Left lung (tissue), 10 donors: Measurements from ENCODE around the gene ARSG. TPM values are rescaled to one million over a fixed set of nuclear protein-coding genes. Genes with fewer than 3 reads are reported as not detected.
A peak's percentile ranks its signal among the peaks of the same experiment; 100 is the strongest.

Experiments
- ATAC-seq: fragments of 200-7000 bp; cut with Tn5 transposase; one replicate; pipeline ENCODE4 v1.9.1; 2020; ENCODE audit warnings: moderate library complexity
- DNase-seq, 4 donors: peaks; one replicate each; pipeline ENCODE4 v3.0.0-alpha.2; 2013 to 2020
- H3K27ac ChIP-seq, 2 donors: fragments of 200-600 bp; sonication (generic) in 1 of 2; one replicate each; pipeline versions ENCODE4 v1.5.0 to v1.8.0; 2020 to 2021
- H3K27me3 ChIP-seq, 2 donors: fragments of 200-600 bp; sonication (generic) in 1 of 2; one replicate each; pipeline versions ENCODE4 v1.5.0 to v1.8.0; 2020 to 2021
- H3K36me3 ChIP-seq, 2 donors: fragments of 200-600 bp; sonication (generic) in 1 of 2; one replicate each; pipeline versions ENCODE4 v1.5.0 to v1.8.0; 2020 to 2021
- H3K4me1 ChIP-seq, 2 donors: fragments of 200-600 bp; one replicate each; pipeline ENCODE4 v1.8.0; 2021
- H3K4me3 ChIP-seq, 2 donors: fragments of 200-600 bp; sonication (generic) in 1 of 2; one replicate each; pipeline versions ENCODE4 v1.5.0 to v1.8.0; 2020 to 2021; ENCODE audit warnings: mild to moderate bottlenecking in 1 of 2
- H3K9me3 ChIP-seq, 2 donors: fragments of 200-600 bp; sonication (generic) in 1 of 2; one replicate each; pipeline versions ENCODE4 v1.5.0 to v1.8.0; 2020 to 2021
- intact Hi-C, 2 donors: fragments of 100-400 bp; cut with DNase I; formaldehyde crosslinking; loops; one replicate each; pipeline versions ENCODE4 v1.11.2 to v1.14.2; 2022
- polyA plus RNA-seq, 6 donors: library from polyadenylated mRNA; unstranded; fragments of 120-200 nt; gene quantifications; one replicate each; pipeline ENCODE4 v1.2.1, GENCODE V29; 2013; ENCODE audit not compliant: insufficient read length in 6 of 6
- total RNA-seq, 2 donors: library from RNA; stranded (reverse); fragmentation: NEBNext Ultra II Directional; extraction: Animal tissue kit (Norgen Biotek cat#: 25700); gene quantifications; one replicate each; pipeline ENCODE4 v1.2.1, GENCODE V29; 2021
- TF ChIP-seq, protein P1 (sequence below), 2 donors: fragments of 200-600 bp; sonication (generic) in 1 of 2; IDR thresholded peaks; one replicate each; pipeline versions ENCODE4 v1.5.0 to v1.8.0; 2021; ENCODE audit warnings: antibody characterized with exemption in 2 of 2
- donor health status: DM: no; HTN: yes; CAD: no.
- donor health status: DM: no; HTN: no; CAD: no.

The ARSG gene
- total and polyA plus RNA-seq, 8 donors: 3.4 to 10.0 (median 4.5) TPM

- intact Hi-C loops: no loop called here
- ATAC-seq: no peak
- Histone ChIP-seq H3K27ac (peak overlapping the region in 1 of 2 donors; percentile 63), H3K4me3 (no peak overlapping the region), H3K36me3 (no peaks in the 10 kb centered on the region), H3K9me3 (no peaks in the 10 kb centered on the region), H3K4me1 (peaks cover 23 to 70% of the 10 kb centered on the region in 2 donors), H3K27me3 (no peaks in the 10 kb centered on the region)
- TF ChIP-seq, protein P1, sequence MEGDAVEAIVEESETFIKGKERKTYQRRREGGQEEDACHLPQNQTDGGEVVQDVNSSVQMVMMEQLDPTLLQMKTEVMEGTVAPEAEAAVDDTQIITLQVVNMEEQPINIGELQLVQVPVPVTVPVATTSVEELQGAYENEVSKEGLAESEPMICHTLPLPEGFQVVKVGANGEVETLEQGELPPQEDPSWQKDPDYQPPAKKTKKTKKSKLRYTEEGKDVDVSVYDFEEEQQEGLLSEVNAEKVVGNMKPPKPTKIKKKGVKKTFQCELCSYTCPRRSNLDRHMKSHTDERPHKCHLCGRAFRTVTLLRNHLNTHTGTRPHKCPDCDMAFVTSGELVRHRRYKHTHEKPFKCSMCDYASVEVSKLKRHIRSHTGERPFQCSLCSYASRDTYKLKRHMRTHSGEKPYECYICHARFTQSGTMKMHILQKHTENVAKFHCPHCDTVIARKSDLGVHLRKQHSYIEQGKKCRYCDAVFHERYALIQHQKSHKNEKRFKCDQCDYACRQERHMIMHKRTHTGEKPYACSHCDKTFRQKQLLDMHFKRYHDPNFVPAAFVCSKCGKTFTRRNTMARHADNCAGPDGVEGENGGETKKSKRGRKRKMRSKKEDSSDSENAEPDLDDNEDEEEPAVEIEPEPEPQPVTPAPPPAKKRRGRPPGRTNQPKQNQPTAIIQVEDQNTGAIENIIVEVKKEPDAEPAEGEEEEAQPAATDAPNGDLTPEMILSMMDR (IDR thresholded peaks at IDR 0.05): no peak
- peak in 1 of 4 donors; percentile 75 for DNase-seq
Measured at GRCh38 chr17:68381076-68381900, 90.0 kb downstream of the ARSG start.

GRCh38 chr17:68382582-68383085 is 91.3 kb downstream of the ARSG start:
- Histone ChIP-seq H3K4me3 (no peak overlapping the region), H3K27ac (peak overlapping the region in 1 of 2 donors; percentile 86), H3K27me3 (no peaks in the 10 kb centered on the region), H3K36me3 (no peaks in the 10 kb centered on the region), H3K9me3 (no peaks in the 10 kb centered on the region), H3K4me1 (peaks cover 18 to 61% of the 10 kb centered on the region in 2 donors)
- intact Hi-C loops: no loop called here
- ATAC-seq: no peak
- DNase-seq: no peak
- TF ChIP-seq, protein P1 (IDR thresholded peaks at IDR 0.05): no peak

DNA sequence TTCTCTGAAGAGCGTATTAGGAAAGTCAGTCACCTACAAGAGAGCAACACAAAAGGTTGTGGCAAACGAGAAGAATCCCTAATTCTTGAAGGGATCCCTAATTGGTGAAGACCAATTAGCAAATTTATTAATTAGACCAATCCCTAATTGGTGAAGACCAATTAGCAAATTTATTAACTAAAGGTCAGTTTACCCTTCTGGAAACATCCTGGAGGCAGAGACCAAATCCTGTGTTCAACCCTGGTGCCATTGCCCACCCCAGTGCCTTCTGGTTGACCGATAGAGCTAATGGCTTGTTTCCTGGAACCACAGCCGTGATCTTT is 91.8 kb downstream of the ARSG start:
- DNase-seq (no peak), ATAC-seq (no peak)
- Histone ChIP-seq H3K27ac (peak overlapping the region; percentile 55 to 86), H3K36me3 (no peaks in the 10 kb centered on the region), H3K9me3 (no peaks in the 10 kb centered on the region), H3K27me3 (no peaks in the 10 kb centered on the region), H3K4me1 (peaks cover 14 to 57% of the 10 kb centered on the region in 2 donors), H3K4me3 (no peak overlapping the region)
- TF ChIP-seq, protein P1 (IDR thresholded peaks at IDR 0.05): no peak
- intact Hi-C loops: no loop called here

DNA sequence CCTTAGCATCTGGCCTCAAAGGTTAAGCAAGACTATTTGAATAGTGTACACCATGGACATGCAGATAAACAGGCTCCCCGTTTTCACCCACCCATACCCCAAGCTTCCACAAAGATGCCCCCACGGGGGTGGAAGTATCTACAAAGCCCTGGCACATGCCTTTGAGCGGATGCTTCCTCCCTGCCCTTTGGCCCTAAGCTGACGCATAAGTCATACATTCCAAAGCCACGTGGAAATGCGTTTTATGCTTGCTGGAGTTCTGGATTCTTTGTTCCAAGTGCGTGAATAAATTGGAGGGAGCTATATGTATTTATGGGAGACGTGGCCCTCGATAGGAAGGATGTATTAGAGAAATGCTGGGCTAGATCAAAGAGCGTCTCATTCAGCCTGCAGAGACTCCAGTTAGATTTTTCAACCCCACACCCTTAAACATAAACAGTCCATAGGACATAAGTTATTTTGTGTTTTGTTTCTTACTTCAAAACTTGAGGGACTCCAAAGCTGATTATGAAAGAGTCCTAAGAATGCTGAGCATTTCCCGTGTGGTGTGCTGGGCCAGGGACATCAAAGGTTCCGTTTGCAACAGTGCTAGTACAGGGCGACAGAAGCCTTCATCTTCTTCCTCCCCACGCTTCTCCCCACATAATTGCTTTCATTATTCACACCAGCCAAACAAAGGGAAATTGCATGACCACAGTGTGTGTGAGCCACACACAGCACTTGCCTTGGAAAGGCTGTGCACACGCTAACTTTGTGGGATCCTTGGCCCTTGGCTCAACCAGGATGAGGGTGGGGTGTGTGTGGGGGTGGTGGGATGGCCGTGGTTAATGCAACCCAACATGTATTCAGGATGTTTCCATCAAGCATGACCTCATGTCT is 92.4 kb downstream of the ARSG start:
- Histone ChIP-seq H3K27me3 (no peaks in the 10 kb centered on the region), H3K36me3 (no peaks in the 10 kb centered on the region), H3K9me3 (no peaks in the 10 kb centered on the region), H3K27ac (peak overlapping the region; percentile 55 to 86), H3K4me1 (peaks cover 10 to 51% of the 10 kb centered on the region in 2 donors), H3K4me3 (no peak overlapping the region)
- intact Hi-C loops: no loop called here
- peak; percentile 70 for ATAC-seq
- peak in 3 of 4 donors; percentile 49 to 68 (median 58) for DNase-seq
- TF ChIP-seq, protein P1 (IDR thresholded peaks at IDR 0.05): no peak

- no peak for ATAC-seq
Measured at GRCh38 chr17:68384471-68384870, 93.2 kb downstream of the ARSG start.

More at GRCh38 chr17:68384471-68384870, 93.2 kb downstream of the ARSG start:
- H3K4me1 ChIP-seq: peaks cover 6 to 43% of the 10 kb centered on the region in 2 donors
- no peaks in the 10 kb centered on the region for H3K36me3 ChIP-seq
- no peak for DNase-seq
- peak overlapping the region; percentile 55 to 86 for H3K27ac ChIP-seq
- intact Hi-C loops: no loop called here
- no peaks in the 10 kb centered on the region for H3K9me3 ChIP-seq
- H3K27me3 ChIP-seq: no peaks in the 10 kb centered on the region
- no peak overlapping the region for H3K4me3 ChIP-seq
- TF ChIP-seq, protein P1 (IDR thresholded peaks at IDR 0.05): no peak
